ENCODE results near the gene ZNF23. TPM values are rescaled to one million over a fixed set of nuclear protein-coding genes. Genes with fewer than 3 reads are reported as not detected.

Gene ZNF23
- total and polyA plus RNA-seq, 12 donors, result 3.7 to 12.4 (median 5.8) TPM

- TF ChIP-seq, protein P1, sequence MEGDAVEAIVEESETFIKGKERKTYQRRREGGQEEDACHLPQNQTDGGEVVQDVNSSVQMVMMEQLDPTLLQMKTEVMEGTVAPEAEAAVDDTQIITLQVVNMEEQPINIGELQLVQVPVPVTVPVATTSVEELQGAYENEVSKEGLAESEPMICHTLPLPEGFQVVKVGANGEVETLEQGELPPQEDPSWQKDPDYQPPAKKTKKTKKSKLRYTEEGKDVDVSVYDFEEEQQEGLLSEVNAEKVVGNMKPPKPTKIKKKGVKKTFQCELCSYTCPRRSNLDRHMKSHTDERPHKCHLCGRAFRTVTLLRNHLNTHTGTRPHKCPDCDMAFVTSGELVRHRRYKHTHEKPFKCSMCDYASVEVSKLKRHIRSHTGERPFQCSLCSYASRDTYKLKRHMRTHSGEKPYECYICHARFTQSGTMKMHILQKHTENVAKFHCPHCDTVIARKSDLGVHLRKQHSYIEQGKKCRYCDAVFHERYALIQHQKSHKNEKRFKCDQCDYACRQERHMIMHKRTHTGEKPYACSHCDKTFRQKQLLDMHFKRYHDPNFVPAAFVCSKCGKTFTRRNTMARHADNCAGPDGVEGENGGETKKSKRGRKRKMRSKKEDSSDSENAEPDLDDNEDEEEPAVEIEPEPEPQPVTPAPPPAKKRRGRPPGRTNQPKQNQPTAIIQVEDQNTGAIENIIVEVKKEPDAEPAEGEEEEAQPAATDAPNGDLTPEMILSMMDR (IDR thresholded peaks at IDR 0.05), result no peak
- H3K9me3 ChIP-seq, result peaks cover 0 to 59% (median 28%) of the 10 kb centered on the region in 11 donors
- peaks cover 0 to 32% (median 25%) of the 10 kb centered on the region in 7 donors for H3K27me3 ChIP-seq
- no peaks in the 10 kb centered on the region for H3K4me1 ChIP-seq
- H3K27ac ChIP-seq, result no peak within 1 kb of the TSS
- DNase-seq (no peak), ATAC-seq (no peak)
- H3K36me3 ChIP-seq, result peaks cover 0 to 8% (median 0%) of the 10 kb centered on the region in 9 donors
- intact Hi-C loops (cut with DNase I), result no loop called here
- WGBS, 2 donors, result 81 to 82% methylated on average over 13 of the region's 13 CpGs
- no peak within 1 kb of the TSS for H3K4me3 ChIP-seq
Measured at GRCh38 chr16:71442051-71442440, 20.0 kb downstream of the ZNF23 start, which contains the start of gene TLE7. TLE7 (minus strand) TSS chr16:71442054; CDS start chr16:71433324, 8,730 bp downstream.

- ATAC-seq, result peak in 2 of 8 donors; percentile 22 to 32
- intact Hi-C loops (cut with DNase I), result no loop called here
- no peaks in the 10 kb centered on the region for H3K4me1 ChIP-seq
- peaks cover 0 to 3% (median 0%) of the 10 kb centered on the region in 9 donors for H3K36me3 ChIP-seq
- H3K27ac ChIP-seq, result no peak overlapping the region
- TF ChIP-seq, protein P1 (IDR thresholded peaks at IDR 0.05), result peak in 6 of 9 donors; percentile 10 to 41 (median 26)
- peaks cover 0 to 32% (median 25%) of the 10 kb centered on the region in 7 donors for H3K27me3 ChIP-seq
- H3K9me3 ChIP-seq, result peaks cover 0 to 53% (median 23%) of the 10 kb centered on the region in 11 donors
- 29 to 39% methylated on average over 66 to 71 of the region's 71 CpGs for WGBS, 2 donors
- no peak overlapping the region for H3K4me3 ChIP-seq
- DNase-seq, result no peak
Measured at GRCh38 chr16:71441348-71442050, 20.5 kb downstream of the ZNF23 start.

GRCh38 chr16:71440669-71441347, 21.2 kb downstream of the ZNF23 start:
- Histone ChIP-seq H3K4me1 (no peaks in the 10 kb centered on the region), H3K9me3 (peaks cover 0 to 47% (median 16%) of the 10 kb centered on the region in 11 donors), H3K27ac (no peak overlapping the region), H3K36me3 (no peaks in the 10 kb centered on the region), H3K4me3 (no peak overlapping the region), H3K27me3 (peaks cover 0 to 32% (median 26%) of the 10 kb centered on the region in 7 donors)
- intact Hi-C loops (cut with DNase I), result no loop called here
- DNase-seq, result no peak
- ATAC-seq, result no peak
- TF ChIP-seq, protein P1 (IDR thresholded peaks at IDR 0.05), result no peak
- 61 to 65% methylated on average over 24 to 25 of the region's 25 CpGs for WGBS, 2 donors

DNA sequence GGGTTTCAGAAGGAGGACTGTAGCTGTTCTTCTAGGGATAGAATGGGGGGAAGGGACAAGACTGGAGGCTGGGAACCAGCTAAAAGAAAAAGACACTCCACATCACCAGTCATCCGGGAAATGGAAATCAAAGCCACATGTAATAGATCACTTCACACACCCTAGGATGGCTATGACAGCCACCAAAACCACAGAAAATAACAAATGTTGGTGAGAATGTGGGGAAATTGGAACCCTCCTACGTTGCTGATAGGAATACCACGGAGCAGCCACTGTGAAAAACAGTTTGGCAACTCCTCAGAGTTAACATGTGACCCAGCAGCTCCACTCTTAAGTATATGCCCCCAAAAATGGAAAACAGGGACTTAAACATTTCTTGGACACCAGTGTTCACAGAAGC, 22.5 kb downstream of the ZNF23 start:
- TF ChIP-seq, protein P1 (IDR thresholded peaks at IDR 0.05), result no peak
- no peaks in the 10 kb centered on the region for H3K4me1 ChIP-seq
- peaks cover 0 to 32% (median 27%) of the 10 kb centered on the region in 7 donors for H3K27me3 ChIP-seq
- no peak overlapping the region for H3K4me3 ChIP-seq
- DNase-seq (no peak), ATAC-seq (no peak)
- no peak overlapping the region for H3K27ac ChIP-seq
- H3K9me3 ChIP-seq, result peaks cover 0 to 34% (median 5%) of the 10 kb centered on the region in 11 donors
- no peaks in the 10 kb centered on the region for H3K36me3 ChIP-seq
- WGBS, 2 donors, result 46 to 53% methylated on average over 3 of the region's 3 CpGs
- intact Hi-C loops (cut with DNase I), result no loop called here

Data from heart right ventricle (tissue), 16 donors.